Activated T-cell treated with anti-CD3 and anti-CD28 coated beads, Interleukin-2, amount 50 U/mL, for 4 hours (primary cell): ENCODE data around the gene NUP153. TPM values are rescaled to one million over a fixed set of nuclear protein-coding genes. Genes with fewer than 3 reads are reported as not detected.

Source experiments
- ATAC-seq, 2 donors: fragments of 200-7000 bp; cut with Tn5 transposase; one replicate each; pipeline ENCODE4 v1.10.0; 2021
- DNase-seq: peaks from one replicate; pipeline ENCODE4 v3.0.0-alpha.2; 2020
- H3K27me3 Mint-ChIP-seq: one replicate; pipeline ENCODE4 v1.8.0; 2021; ENCODE audit warnings: low read depth, mixed read lengths
- H3K36me3 Mint-ChIP-seq: one replicate; pipeline ENCODE4 v1.8.0; 2022; ENCODE audit warnings: mixed read lengths; ENCODE audit not compliant: insufficient read depth
- H3K4me1 Mint-ChIP-seq: one replicate; pipeline ENCODE4 v1.8.0; 2021; ENCODE audit warnings: low read depth, mixed read lengths
- H3K4me3 Mint-ChIP-seq: one replicate; pipeline ENCODE4 v1.8.0; 2021; ENCODE audit warnings: mild to moderate bottlenecking, moderate library complexity, mixed read lengths
- H3K9me3 Mint-ChIP-seq: one replicate; pipeline ENCODE4 v1.8.0; 2021; ENCODE audit warnings: mixed read lengths
- total RNA-seq, 3 donors: library from RNA; stranded (reverse); gene quantifications; one replicate each; pipeline ENCODE4 v1.2.1, GENCODE V29; 2021

Gene NUP153
- total RNA-seq, 3 donors from 2014 or later: 105 to 108 (median 106) TPM

- H3K4me3 Mint-ChIP-seq: peak overlapping the region; percentile 45
- H3K9me3 Mint-ChIP-seq: no peaks in the 10 kb centered on the region
- DNase-seq: no peak
- no peaks in the 10 kb centered on the region for H3K27me3 Mint-ChIP-seq
- H3K4me1 Mint-ChIP-seq: peaks cover 57% of the 10 kb centered on the region
- H3K36me3 Mint-ChIP-seq: peaks cover 8% of the 10 kb centered on the region
- no peak for ATAC-seq
Measured at GRCh38 chr6:17700421-17701416, 6.0 kb downstream of the NUP153 start.

DNA sequence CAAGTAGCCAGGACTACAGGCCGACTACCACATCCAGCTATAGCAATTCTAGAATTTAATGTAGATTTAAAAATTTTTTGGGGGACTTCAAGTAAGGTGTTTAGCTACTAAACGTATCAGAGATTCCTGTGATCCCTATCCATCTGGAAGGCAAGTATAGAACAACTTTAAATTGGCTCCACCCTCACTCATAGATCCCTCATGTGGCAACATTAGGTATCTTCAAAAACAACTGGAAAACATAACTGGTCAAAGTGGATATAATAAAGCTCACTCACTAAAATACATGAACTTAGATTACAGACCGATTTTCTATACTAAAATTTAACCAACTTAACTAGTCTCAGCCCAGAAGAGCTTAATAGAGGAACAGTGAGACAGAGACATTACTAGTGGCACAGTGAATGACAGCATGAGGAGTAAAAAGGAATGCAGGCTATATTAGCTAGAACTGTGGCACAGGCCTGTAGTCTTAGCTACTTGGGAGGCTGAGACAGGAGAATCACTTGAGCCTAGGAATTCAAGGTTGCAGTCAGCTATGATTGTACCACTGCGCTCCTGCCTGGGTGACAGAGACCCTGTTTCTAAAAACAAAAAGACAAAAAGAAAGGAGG lies 14.7 kb downstream of the NUP153 start:
- Mint-ChIP-seq H3K9me3 (no peaks in the 10 kb centered on the region), H3K4me1 (peaks cover 63% of the 10 kb centered on the region)
- peak in 1 of 2 donors; percentile 17 for ATAC-seq

GRCh38 chr6:17688481-17688880 lies 18.2 kb downstream of the NUP153 start:
- H3K9me3 Mint-ChIP-seq: no peaks in the 10 kb centered on the region
- no peak overlapping the region for H3K4me3 Mint-ChIP-seq
- H3K36me3 Mint-ChIP-seq: peaks cover 28% of the 10 kb centered on the region
- no peaks in the 10 kb centered on the region for H3K27me3 Mint-ChIP-seq
- H3K4me1 Mint-ChIP-seq: peaks cover 59% of the 10 kb centered on the region
- ATAC-seq: no peak
- DNase-seq: no peak

More for the DNA sequence above, 14.7 kb downstream of the NUP153 start:
- Mint-ChIP-seq H3K36me3 (peaks cover 18% of the 10 kb centered on the region), H3K4me3 (no peak overlapping the region), H3K27me3 (no peaks in the 10 kb centered on the region)
- DNase-seq: no peak

DNA sequence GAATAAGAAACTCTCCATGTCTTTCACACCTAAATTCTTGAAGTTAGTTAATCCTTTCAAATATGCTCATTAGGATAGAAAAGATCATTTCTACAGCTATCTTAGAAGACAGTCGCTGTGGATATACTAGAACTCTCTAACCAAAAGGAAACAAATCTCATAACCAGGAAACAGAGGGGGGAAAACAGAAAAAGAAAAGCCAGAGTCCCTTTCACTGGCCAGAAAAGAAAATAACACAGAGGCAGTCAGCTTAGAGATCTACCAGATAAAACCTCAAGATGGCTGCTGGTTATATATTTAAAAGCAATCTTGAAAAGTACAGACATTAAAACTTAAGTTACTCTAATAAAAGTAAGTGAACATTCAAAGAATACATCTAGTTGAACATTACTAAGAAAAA lies 19.6 kb downstream of the NUP153 start:
- H3K4me1 Mint-ChIP-seq: peaks cover 55% of the 10 kb centered on the region
- no peak for DNase-seq
- no peaks in the 10 kb centered on the region for H3K9me3 Mint-ChIP-seq
- ATAC-seq: no peak
- no peak overlapping the region for H3K4me3 Mint-ChIP-seq
- no peaks in the 10 kb centered on the region for H3K27me3 Mint-ChIP-seq
- peaks cover 36% of the 10 kb centered on the region for H3K36me3 Mint-ChIP-seq

- no peak for ATAC-seq
- H3K9me3 Mint-ChIP-seq: no peaks in the 10 kb centered on the region
- H3K27me3 Mint-ChIP-seq: no peaks in the 10 kb centered on the region
- H3K36me3 Mint-ChIP-seq: peaks cover 52% of the 10 kb centered on the region
- DNase-seq: no peak
- no peak overlapping the region for H3K4me3 Mint-ChIP-seq
- peaks cover 61% of the 10 kb centered on the region for H3K4me1 Mint-ChIP-seq
Measured at GRCh38 chr6:17684134-17684533, 22.6 kb downstream of the NUP153 start.

DNA sequence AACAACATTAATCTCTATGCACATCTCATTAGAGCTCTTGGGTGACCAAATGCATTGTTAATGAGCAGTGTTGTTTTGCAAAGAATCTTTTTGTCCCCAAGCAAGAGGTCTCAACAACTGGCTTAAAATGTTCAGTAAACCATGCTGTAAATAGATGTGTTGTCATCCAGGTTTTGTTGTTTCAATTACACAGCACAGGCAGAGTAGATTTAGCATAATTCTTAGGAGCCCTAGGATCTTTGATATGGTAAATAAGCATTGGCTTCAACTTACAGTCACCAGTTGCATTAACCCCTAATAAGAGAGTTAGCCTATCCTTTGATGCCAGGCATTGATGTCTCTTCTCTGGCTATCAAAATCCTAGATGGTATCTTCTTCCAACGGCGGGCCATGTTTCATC lies 23.3 kb downstream of the NUP153 start:
- Mint-ChIP-seq H3K9me3 (no peaks in the 10 kb centered on the region), H3K27me3 (no peaks in the 10 kb centered on the region), H3K4me3 (no peak overlapping the region), H3K36me3 (peaks cover 53% of the 10 kb centered on the region), H3K4me1 (peaks cover 62% of the 10 kb centered on the region)
- no peak for DNase-seq
- no peak for ATAC-seq

- Mint-ChIP-seq H3K36me3 (peaks cover 46% of the 10 kb centered on the region), H3K4me3 (no peak overlapping the region), H3K4me1 (peaks cover 70% of the 10 kb centered on the region), H3K27me3 (no peaks in the 10 kb centered on the region), H3K9me3 (no peaks in the 10 kb centered on the region)
- ATAC-seq (no peak), DNase-seq (no peak)
Measured at GRCh38 chr6:17679726-17680125, 27.0 kb downstream of the NUP153 start.

- H3K27me3 Mint-ChIP-seq: no peaks in the 10 kb centered on the region
- no peak overlapping the region for H3K4me3 Mint-ChIP-seq
- peaks cover 59% of the 10 kb centered on the region for H3K4me1 Mint-ChIP-seq
- no peak for ATAC-seq
- no peak for DNase-seq
- no peaks in the 10 kb centered on the region for H3K9me3 Mint-ChIP-seq
- H3K36me3 Mint-ChIP-seq: peaks cover 45% of the 10 kb centered on the region
Measured at GRCh38 chr6:17677602-17678001, 29.1 kb downstream of the NUP153 start.

GRCh38 chr6:17673543-17674254 lies 33.0 kb downstream of the NUP153 start:
- H3K36me3 Mint-ChIP-seq: peaks cover 42% of the 10 kb centered on the region
- no peaks in the 10 kb centered on the region for H3K27me3 Mint-ChIP-seq
- DNase-seq (no peak), ATAC-seq (peak; percentile 70 to 80)
- H3K9me3 Mint-ChIP-seq: no peaks in the 10 kb centered on the region
- peaks cover 29% of the 10 kb centered on the region for H3K4me1 Mint-ChIP-seq
- H3K4me3 Mint-ChIP-seq: no peak overlapping the region

DNA sequence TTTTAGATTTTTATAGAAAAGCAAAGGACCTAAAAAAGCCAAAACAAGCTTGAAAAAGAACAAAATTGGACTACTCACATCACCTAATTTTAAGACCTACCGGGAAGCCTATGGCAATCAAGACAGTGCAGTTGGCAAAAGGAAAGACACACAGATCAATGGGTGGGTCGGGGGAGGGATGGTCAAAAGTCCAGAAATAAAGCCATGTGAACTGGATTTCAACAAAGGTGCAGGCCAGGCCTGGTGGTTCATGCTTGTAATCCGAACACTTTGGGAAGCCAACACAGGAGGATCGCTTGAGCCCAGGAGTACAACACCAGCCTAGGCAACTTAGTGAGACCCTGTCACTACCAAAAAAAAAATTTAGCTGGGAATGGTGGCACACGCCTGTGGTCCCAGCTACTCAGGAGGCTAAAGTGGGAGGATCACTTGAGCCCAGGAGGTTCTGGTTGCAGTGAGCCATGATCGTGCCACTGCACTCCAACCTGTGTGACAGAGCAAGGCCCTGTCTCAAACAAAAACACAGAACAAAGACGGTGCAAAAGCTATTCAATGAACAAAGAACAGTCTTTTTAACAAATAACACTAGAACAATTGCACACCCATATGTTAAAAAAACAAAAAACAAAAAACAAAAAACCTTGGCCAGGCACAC lies 34.5 kb downstream of the NUP153 start:
- ATAC-seq: no peak
- peaks cover 40% of the 10 kb centered on the region for H3K36me3 Mint-ChIP-seq
- H3K4me3 Mint-ChIP-seq: no peak overlapping the region
- no peaks in the 10 kb centered on the region for H3K9me3 Mint-ChIP-seq
- H3K4me1 Mint-ChIP-seq: peaks cover 17% of the 10 kb centered on the region
- no peak for DNase-seq
- no peaks in the 10 kb centered on the region for H3K27me3 Mint-ChIP-seq

DNA sequence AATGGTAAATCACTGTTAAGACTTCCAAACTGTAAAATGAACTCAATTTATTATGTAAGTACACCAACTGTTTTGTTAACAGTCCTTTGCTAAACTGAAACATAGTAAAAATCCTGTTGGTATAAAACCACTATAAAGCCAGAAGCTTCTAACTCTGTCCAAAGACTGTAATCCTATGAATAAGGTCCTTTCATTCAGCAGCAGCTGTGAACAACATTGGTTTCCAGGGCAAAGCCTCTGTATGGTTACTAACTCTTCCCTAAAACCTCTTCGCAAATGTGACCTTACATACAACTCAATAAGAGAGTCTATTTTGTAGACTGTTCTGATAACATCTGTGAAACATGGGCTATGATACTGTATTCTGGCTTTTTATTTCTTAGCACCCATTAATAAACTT lies 40.1 kb downstream of the NUP153 start:
- no peaks in the 10 kb centered on the region for H3K27me3 Mint-ChIP-seq
- H3K4me1 Mint-ChIP-seq: peaks cover 26% of the 10 kb centered on the region
- H3K36me3 Mint-ChIP-seq: peaks cover 39% of the 10 kb centered on the region
- no peaks in the 10 kb centered on the region for H3K9me3 Mint-ChIP-seq
- ATAC-seq (no peak), DNase-seq (no peak)
- H3K4me3 Mint-ChIP-seq: no peak overlapping the region

DNA sequence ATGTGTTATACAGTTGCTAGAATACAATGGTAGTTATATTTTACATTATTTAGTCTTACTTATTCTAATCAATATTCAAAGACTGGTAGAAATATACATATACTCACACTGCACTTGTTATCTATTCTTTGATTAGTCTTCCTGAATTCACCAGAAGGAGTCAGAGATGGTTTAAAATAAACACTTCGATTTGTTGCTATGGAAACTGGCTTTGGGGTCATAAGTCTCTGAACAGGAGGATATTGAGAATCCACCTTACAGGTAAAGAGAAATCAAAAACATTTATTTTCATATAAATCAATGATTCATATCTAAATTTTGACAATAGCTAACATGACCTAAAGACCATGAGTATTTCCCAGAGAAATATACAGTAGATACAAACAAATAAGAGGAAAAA lies 41.6 kb downstream of the NUP153 start:
- no peak overlapping the region for H3K4me3 Mint-ChIP-seq
- ATAC-seq (no peak), DNase-seq (no peak)
- no peaks in the 10 kb centered on the region for H3K9me3 Mint-ChIP-seq
- peaks cover 27% of the 10 kb centered on the region for H3K4me1 Mint-ChIP-seq
- H3K27me3 Mint-ChIP-seq: no peaks in the 10 kb centered on the region
- peaks cover 38% of the 10 kb centered on the region for H3K36me3 Mint-ChIP-seq

DNA sequence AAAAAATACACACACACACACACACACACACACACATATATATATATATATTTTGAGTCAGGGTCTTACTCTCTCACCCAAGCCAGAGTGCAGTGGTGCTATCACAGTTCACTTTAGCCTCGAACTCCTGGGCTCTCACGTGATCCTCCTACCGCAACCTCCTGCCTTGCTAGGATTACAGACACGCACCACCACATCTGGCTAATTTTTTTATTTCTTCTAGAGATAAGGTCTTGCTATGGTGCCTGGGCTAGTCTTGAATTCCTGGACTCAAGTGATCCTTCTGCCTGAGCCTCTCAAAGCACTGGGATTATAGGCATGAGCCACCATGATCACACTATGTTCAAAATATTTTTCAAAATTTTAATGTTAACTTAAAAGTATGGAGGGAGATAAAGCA lies 43.5 kb downstream of the NUP153 start:
- Mint-ChIP-seq H3K4me1 (peaks cover 27% of the 10 kb centered on the region), H3K9me3 (no peaks in the 10 kb centered on the region), H3K27me3 (no peaks in the 10 kb centered on the region), H3K4me3 (no peak overlapping the region), H3K36me3 (peaks cover 43% of the 10 kb centered on the region)
- DNase-seq (no peak), ATAC-seq (no peak)

GRCh38 chr6:17662585-17662984 lies 44.1 kb downstream of the NUP153 start:
- Mint-ChIP-seq H3K4me1 (peaks cover 27% of the 10 kb centered on the region), H3K36me3 (peaks cover 44% of the 10 kb centered on the region), H3K4me3 (no peak overlapping the region), H3K27me3 (no peaks in the 10 kb centered on the region), H3K9me3 (no peaks in the 10 kb centered on the region)
- no peak for ATAC-seq
- DNase-seq: no peak
